Measurements from ENCODE around the gene WDPCP.

DNA sequence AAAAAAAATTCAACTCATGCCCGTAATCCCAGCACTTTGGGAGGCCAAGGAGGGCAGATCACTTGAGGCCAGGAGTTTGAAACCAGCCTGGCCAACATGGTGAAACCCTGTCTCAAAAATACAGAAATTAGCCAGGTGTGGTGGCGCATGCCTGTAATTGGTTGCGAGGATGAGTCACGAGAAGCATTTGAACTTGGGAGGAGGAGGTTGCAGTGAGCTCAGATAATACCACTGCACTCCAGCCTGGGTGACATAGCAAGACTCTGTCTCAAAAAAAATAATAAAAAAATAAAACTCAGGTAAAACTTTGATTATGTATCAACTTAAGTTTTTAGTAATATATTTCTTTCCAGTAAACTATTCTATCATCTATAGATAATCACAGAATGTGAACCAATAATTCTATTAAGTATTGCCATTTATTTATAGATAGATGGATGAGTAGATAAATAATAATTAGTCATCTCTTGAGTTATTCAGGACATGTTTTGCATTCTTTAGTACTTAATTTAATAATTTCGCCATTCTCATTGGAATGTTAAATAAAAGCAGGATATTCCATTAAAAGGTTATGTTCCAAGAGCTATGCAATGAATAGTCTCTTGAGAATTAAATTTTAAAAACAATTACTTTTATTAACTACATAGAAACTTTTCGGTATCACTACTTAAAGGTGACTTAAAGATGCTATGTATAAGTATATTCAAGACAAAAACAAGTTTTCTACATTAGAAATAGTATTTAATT is 48.7 kb downstream of the WDPCP start:
- no peak for TF ChIP-seq CHD2 (IDR thresholded peaks at IDR 0.05; ENCODE audit: borderline replicate concordance, low read depth, low read length)
- no peak for TF ChIP-seq CTCF (IDR thresholded peaks at IDR 0.05 in 2 of 3, conservative IDR thresholded peaks at IDR 0.05 in 1 of 3; ENCODE audit: control insufficient read depth in 2 of 3, extremely low read depth in 1 of 3, insufficient read depth in 1 of 3, low read depth in 3 of 3, low read length in 3 of 3)
- TF ChIP-seq CHD1 (IDR thresholded peaks at IDR 0.05; ENCODE audit: low read depth, low read length): no peak
- TF ChIP-seq POLR2A (IDR thresholded peaks at IDR 0.05; ENCODE audit: low read depth, low read length): no peak
- TF ChIP-seq EZH2 (IDR thresholded peaks at IDR 0.05; ENCODE audit: borderline replicate concordance, control insufficient read depth, low read depth, low read length): no peak
- TF ChIP-seq, protein P1, sequence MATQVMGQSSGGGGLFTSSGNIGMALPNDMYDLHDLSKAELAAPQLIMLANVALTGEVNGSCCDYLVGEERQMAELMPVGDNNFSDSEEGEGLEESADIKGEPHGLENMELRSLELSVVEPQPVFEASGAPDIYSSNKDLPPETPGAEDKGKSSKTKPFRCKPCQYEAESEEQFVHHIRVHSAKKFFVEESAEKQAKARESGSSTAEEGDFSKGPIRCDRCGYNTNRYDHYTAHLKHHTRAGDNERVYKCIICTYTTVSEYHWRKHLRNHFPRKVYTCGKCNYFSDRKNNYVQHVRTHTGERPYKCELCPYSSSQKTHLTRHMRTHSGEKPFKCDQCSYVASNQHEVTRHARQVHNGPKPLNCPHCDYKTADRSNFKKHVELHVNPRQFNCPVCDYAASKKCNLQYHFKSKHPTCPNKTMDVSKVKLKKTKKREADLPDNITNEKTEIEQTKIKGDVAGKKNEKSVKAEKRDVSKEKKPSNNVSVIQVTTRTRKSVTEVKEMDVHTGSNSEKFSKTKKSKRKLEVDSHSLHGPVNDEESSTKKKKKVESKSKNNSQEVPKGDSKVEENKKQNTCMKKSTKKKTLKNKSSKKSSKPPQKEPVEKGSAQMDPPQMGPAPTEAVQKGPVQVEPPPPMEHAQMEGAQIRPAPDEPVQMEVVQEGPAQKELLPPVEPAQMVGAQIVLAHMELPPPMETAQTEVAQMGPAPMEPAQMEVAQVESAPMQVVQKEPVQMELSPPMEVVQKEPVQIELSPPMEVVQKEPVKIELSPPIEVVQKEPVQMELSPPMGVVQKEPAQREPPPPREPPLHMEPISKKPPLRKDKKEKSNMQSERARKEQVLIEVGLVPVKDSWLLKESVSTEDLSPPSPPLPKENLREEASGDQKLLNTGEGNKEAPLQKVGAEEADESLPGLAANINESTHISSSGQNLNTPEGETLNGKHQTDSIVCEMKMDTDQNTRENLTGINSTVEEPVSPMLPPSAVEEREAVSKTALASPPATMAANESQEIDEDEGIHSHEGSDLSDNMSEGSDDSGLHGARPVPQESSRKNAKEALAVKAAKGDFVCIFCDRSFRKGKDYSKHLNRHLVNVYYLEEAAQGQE (IDR thresholded peaks at IDR 0.05; ENCODE audit: low read depth, low read length): no peak
